ENCODE measurements around the gene UBAC2. TPM values are rescaled to one million over a fixed set of nuclear protein-coding genes. Genes with fewer than 3 reads are reported as not detected.

The UBAC2 gene
- polyA plus RNA-seq, 12 donors: 55.0 to 125 (median 89.2) TPM; not detected in 1

DNA sequence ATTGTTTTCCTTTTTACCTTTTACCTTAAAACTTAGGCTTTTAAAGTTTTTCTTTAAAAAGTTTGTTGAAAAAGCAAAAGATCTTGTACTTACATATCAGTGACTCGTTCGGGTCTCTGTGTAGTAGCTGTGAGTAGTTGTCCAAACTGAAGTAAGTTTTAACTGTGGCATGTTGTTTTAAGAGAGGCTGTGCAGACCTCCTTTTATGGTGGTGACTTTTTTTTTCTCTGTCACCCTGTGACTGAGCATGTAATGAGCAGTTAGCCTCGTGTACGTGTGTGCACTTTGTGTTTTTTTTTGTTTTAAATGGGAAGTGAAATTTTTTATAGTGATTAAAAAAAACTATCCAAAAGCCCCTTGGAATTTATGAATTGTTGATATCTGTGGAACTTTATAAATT lies 106.6 kb downstream of the UBAC2 start, which contains the start of gene GPR183:
Gene GPR183, minus strand, starts transcription at position 153 of the 400 bp plus-strand sequence. CDS start 11,254 bp downstream, outside the sequence.
- no peak for DNase-seq

DNA sequence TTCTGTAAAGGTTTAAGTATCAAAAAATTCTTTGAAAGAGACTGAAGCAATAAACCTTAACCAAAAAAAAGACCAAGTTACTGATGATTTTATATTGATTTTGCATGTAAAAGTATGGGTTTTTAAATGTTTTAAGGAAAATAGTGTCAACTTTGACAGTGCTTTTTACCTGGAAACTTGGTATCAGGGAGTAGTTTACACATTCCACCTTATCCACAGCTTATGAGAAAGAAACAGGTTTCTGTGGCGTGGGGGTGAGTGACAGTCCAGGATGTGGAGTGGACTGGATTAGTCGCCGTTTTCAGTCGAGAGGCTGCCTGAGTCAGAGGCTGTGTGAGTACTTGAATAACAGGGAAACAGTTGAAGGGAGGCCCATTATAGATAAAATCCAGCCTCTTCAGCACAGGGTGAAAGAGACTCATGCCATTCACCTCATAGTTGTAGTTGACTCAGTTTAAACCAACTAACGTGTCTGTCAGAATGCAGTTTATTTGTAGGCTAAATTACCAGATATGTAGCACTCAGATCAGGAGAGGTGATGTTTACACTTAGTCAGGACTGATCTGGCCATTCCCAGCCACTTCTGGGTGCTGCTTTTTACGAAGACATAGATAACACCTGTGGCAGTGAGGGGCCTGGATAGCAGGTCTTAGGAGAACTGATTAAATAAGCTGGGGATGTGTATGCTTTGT lies 107.1 kb downstream of the UBAC2 start:
- DNase-seq: no peak

DNA sequence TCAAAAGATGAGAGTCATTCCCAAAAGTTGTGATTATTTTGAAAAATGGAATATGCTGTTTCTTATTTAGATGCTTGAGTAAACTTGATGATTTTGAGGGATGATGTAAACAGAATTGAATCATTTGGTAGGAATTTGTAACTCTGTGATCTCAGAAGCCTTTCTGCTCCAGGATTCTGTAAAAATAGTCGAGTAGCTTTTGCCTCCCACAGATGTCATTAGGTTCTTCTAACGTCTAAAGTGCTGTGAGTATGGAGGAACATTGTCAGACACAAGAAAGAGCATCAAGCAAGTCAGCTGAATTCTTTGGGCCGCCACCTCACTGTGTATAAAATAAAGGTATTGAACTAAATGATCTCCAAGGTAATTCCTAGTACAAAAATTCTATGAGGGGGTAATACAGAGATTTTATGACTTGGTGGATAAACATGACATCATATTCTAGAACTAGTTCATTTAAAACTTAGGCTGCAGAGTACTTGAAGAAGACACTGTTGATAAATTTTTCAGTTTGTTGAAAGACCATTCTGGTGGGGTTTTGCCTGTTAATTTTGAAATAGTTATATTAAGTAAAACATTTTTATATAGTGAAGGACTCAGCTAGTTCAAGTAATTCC lies 107.9 kb downstream of the UBAC2 start:
- DNase-seq: no peak

DNA sequence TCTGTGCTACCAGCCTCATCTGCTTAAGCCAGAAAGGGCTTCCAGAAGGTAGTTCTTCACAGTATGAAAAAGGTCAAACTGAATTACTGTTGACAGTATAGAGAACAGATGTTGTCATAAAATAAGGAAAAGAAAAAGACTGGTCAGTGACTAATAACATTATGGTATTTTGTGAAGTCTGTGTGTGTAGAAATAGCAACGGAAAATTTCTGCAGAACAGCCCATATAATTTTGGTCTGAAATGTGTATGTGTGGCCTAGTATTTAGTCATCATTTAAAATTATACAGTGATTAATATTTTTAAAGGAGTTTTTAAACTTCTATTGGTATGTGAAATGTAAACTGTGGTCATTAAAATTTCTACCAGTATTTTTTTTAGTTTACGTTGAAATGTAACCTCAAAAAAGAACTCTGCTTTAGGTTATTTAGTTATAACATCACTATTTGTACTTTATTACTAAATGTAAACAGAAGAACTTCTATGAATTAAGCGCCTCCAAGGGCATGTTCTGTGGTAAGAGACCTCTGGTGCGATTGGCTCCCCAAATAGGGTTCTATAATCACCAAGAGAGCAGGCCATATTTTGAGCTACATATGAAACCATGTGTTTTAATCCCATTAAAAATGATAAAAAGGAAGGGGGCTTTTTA lies 109.9 kb downstream of the UBAC2 start:
- no peak for DNase-seq

DNA sequence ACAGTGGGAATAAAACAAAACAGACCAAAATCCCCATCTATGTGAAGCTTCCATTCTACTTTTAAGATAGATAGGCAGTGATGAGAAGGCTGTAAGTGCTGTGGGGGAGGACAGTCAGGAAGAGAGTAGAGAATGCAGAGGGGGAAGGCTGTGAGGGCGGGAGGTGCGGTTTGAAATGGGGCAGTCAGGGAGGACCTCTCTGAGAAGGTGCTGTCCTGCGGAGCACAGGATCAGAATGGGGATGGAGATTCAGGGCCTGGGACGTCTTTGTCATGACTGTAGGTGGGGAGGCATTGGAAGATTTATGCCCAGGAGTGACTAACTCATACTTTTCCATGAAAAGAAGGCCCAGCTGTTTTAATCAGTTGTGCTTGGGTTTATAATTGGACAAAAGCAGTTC lies 110.5 kb downstream of the UBAC2 start:
- DNase-seq: no peak

DNA sequence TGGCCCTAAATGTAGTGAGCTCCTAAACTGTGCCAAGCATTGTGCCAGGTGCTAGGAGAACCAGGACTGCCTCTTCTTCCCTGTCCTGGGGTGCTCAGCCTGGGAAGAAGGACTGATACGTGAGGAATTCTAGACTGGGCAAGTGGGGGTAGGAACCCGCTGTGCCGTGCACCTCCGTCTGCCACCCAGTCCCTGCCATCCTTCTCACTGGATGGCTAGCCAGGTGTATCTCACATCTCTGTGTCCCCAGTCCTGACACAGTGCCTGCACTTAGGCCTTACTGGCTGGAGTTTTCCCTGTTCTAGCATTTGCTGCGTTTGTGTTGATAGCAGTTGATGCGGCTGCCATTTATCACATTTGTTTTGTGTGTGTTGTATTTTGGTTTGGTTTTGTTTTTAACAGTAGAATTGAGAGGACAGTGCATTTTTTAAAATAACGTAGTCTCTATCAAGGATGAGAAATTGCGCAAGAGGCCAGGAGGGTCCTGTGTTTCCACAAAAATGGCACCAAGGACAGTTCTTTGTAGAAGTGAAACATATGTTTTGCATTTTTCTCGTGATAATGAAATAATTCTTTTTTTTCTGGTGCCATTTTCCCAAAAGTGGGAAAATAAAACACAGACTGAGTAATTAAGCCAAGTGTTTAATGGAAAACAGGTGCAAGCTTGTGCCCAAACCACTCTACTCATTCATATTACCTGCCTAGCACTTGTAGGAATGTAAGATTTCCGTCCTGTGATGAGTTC lies 111.3 kb downstream of the UBAC2 start:
- no peak for DNase-seq

DNA sequence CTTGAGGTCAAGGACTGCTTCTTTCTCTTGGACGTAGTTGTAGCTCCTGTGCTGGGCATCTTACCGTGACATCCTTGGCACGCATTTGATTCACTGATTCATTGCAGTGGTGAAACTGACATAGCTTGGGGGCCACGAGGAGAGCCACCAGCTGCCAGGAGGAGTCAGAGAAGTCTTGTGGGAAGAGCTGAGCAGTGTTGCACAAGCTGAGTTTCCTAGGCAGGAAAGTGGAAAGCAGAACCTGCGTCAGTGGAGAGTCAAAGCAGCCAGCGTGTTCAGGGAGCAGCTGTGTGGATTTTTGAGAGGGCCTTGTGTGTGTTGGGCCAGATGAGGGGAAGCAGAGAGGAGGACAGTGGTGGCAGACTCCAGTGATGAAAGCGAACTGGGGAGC lies 111.8 kb downstream of the UBAC2 start:
- peak; percentile 44 for DNase-seq

DNA sequence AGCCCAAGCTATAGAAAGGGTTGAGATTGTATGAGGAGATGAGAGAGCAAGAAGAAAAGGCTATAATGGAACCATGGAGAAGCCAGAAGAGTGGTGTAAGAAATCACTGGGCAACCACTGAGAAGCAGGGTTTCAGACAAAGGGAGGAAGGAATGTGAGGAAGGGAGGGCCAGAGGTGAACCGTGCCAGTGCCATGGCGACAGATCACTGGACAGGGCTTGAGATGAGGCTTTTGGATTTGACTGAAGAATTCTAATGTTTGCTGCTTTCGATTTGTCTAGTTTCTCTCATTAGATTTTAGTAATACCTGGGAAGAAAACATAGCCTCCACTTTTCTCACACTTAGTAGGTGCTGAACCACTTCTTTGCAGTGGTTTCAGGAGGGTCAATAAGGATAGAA lies 112.8 kb downstream of the UBAC2 start:
- no peak for DNase-seq

DNA sequence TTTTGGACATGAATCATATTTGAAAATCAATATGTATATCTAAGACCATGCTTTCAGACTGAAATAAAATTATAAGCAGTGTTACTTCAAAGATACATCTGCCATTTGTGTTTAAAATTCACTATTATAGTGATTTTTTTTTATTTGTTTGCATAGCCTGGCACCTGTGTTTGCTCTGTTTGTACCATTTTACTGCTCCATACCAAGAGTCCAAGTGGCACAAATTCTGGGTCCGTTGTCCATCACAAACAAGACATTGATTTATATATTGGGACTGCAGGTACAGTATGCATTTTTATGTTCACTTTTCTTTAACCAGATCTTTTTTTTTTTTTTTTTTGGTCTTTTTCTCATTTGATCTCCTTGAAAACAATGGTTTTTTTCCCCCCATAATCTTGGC lies 113.3 kb downstream of the UBAC2 start:
- DNase-seq: no peak

DNA sequence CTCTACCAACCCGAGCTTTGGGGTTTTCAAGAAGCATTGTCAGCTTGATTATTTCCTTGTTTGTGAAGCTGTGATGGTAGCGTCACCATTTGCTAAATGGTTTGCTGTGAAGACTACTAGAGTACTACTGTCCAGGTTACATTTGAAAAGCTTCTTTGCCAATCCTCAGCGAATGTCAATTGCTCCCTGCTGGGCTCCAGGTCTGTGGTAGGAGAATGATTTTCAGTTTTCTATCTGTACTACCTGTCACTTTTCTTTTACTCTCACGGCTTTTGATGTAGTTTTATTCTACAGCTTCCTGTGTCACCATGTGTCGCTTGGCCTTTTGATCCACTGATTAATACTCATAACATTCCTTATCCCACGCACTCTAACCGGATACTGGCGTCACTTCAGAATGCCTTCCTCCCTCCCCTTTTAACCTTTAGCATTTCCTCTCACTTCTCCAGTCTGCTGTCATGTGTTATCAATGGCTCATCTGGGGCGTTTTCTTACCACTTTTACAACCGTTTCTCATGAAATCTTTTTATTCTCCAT lies 114.1 kb downstream of the UBAC2 start:
- DNase-seq: no peak

DNA sequence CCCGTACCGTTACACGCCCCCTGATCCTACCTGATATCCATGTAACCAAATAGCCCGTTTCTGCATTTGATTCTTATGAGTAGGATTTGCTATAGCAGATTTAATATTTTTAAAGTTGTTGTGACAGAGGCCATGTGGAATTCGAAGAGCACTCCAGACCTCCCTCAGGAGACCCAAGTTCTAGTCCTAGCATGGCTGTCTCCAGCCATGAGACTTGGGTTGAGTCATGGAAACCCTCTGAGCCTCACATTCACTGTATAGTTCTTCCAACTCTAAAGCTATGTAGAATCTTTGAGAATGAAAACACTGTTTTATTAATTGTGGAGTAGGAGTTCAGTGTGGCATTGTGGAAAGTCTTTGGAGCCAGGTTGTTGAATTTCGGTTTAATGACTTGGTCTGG lies 114.5 kb downstream of the UBAC2 start:
- DNase-seq: no peak

DNA sequence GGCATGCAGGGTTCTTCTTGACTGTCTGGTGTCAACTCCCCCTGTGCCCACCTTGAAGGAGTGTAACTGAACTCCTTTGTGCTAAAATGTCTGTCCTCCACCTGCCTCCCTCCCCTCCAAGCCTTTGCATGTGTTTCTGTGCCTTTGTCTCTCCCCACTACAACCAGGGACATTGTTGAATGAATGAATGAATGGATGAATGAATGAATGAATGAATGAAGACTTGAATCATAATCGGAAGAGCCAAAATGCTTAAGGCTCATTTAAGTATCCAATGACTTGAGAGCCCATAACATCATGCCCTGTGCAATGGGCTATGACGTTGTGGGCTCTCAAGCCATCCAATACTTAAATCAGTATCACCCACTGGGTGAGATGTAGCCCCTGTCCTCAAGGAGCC lies 115.6 kb downstream of the UBAC2 start:
- DNase-seq: no peak

DNA sequence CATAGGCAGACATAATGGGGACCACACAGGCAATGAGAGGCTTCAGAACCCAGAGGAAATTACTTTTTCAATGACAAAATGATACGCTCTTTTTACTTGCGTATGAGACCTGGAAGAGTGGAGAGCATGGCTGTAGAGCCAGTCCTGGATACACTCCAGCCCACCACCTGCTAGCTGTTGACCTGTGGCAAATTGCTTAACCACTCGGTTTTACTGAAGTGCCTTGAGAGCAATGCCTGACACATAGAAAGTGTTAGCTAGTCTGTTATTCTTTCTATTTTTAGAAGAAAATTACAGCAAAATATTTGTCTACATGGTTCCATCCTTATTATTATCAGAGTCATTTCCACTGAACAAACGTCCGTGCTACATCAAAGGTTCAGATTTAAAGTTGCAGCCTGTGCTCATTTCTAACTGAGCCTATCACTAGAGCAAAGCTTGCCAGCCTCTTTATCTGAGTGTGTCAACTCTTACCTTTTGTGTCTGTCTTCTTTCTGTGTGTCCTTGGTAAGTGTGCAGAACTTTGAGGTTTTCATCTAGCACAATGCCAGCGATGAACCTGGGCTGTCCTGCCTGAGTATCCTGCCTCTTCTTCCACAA lies 116.1 kb downstream of the UBAC2 start:
- no peak for DNase-seq

DNA sequence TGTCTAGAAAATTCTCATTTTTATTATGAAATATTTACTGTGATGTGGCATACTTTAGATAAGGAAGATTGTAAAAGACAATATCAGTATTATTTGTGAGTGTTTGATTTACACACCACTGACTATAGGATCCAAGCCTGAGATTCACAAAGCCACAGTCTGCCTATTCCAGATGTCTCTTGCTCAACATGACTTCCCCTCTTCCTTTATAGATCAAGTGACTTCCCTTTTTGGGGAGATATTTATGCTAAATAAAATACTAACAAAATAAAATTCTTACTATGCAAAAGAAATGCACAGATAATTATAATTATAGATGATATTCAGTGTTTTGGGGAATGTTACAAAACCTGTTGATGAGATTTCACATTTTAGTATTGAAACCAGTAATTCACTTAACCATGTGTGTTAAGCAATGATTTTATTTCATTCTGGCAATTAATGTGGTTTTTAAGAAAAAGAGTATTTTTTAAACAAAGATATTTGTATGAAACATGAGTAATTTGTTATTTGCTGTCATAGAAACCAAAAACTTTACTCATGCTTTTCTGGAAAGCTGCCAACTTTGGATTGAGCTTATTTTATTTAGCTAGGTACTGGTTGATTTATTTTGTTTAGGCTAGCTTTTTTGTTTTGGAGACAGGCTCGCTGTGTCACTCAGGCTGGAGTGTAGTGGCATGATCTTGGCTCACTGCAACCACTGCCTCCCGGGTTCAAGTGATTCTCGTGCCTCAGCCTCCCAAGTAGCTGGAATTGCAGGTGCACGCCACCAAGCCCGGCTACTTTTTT lies 120.2 kb downstream of the UBAC2 start:
- peak; percentile 58 for DNase-seq

DNA sequence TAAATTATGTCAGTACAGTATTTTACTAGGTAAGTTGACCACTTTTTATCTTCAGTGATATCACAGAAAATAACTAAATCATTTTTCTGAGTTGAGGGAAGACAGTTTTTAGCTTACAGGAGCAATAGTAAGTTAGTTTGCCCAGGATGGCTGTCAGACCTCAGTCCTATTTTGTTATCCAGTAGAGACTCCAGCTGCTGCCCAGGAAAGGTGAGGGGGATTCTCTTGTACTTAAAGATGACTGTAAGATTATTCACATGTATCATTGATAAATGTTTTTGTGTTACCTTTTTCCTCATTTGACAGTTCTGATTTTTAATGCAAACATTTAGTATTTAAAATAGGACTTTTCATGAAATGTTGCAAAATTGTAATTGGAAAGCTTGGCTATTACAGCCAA lies 121.1 kb downstream of the UBAC2 start:
- no peak for DNase-seq

DNA sequence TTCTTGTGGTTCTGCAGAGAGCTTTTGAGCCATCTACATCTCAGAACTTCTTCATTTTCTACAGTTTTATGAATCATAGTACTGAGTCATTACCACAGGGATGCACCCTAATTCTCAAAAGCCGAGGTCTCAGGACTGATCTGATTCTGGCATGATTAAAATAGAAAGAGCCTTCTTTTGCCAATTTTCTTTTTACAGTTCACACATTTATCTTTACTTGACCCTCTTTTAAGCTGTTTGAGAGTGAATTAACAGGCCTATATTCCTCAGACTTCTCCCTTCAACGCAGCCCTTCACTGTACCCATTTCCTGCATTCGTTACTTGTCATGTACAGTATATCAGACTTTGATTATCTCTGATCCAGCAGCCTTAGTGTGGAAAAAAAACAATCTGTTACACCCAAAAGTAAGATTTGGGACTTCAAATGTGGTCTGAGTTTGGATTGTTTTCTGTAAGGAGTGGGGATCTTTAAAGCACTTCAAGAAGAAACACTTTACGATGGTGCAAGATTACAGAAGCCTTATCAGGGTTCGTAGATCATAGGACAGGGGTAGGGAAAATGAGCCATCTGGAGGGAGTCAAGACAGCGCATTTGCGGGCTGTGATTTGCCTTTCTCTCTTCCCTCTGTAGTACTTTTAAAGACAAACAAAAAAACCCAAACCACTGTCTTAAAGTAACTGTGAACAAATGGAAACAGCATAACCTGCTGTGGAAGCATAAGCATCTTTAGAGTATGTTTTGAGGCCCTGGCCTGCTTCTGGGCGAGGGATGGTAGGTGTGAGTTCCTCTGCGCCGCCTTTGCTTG lies 121.8 kb downstream of the UBAC2 start:
- DNase-seq: no peak

DNA sequence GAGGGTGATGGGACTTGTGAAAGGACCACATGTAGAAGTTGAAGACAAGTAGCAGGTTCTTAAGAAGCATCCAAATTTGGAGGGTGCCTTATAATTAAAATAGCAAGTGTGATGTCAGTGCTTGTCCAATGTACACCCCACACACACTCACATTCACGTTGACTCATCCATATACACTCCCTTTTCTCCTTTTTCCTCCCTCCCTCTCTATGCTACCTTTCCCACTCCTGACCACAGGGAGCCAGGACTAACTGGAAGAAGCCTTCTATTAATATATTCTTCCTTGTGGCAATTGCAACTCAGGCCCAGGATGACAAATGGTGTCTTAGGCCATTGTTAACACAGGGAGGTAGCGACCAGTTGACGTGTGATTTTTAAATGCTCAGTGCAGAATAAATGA lies 122.8 kb downstream of the UBAC2 start:
- no peak for DNase-seq

DNA sequence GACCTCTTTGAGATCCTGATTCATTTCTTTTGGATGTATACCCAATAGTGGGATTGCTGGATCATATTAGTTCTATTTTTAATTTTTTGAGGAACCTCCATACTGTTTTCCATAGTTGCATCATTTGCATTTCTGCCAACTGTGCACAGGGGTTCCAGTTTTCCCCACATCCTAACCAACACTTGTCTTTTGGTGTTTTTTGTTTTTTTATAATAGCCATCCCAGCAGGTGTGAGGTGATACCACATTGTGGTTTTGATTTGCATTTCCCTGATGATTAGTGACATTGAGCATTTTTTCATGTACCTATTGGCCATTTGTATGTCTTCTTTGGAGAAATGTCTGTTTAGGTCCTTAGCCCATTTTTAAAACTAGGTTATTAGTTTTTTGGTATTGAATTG lies 125.4 kb downstream of the UBAC2 start:
- DNase-seq: no peak

DNA sequence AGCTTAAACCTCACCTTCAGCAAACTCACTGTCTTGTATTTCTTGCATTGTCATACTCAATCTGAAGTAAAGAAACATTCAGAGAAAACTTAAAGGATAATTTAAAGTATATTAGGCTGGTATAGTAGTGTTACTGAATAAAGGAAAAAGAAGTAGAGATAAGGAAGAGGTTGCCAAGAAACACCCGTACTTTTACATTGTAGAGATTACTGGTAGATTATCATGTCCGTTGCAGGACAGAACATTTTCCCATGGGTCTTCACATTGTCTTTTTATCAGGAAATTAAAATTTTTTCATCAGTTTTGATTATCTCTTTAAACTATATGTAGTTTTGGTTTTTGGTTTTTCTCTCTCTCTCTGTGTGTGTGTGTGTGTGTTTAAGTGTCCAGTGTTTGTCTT lies 126.5 kb downstream of the UBAC2 start:
- DNase-seq: no peak

DNA sequence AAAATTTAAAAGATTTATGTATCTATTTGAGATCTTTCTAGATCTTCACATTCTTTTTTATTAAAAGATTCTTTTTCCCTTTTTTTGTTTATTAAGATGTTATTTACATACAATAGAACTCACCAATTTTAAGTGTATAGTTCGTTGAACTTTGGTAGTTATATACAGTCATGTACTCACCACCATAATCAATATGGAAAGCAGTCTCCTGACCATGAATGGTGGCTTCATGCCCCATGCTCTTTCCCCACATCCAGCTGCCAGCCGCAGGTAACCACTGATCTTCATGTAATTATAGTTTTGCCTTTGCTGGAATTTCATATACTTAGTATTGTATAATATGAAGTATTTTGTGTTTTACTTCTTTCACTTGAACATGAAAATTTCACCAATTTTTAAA lies 127.1 kb downstream of the UBAC2 start:
- DNase-seq: no peak
